ENCODE measurements around the gene CYP26B1. TPM values are rescaled to one million over a fixed set of nuclear protein-coding genes. Genes with fewer than 3 reads are reported as not detected.

Gene CYP26B1
- total RNA-seq, 2 donors from 2014 or later = 0.52 to 4.9 TPM

DNA sequence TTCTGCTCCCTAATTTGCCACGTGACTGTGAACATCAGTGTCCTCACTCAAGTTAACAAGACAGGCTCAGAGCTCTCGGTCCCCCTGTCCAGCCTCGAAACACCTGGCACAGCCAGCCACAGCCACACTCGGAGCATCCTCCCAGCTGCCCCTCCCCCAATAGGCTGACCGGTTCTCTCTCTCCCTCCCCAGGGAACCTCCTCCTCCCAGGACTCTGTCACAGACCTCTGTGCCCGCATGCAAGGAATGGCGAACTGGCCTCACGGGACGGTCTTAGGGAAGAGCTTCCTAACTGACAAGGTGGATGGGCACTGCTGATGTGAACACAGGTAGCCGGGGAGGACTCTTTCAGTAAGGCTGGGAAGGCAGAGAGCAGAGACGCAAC lies 18.8 kb downstream of the CYP26B1 start:
- Histone ChIP-seq H3K36me3 (replicated peaks in 1 of 2; ENCODE audit: insufficient read depth in 1 of 2, low read depth in 2 of 2) (no peaks in the 10 kb centered on the region), H3K27ac (no peak overlapping the region), H3K4me3 (no peak overlapping the region), H3K9me3 (no peaks in the 10 kb centered on the region), H3K4me1 (no peaks in the 10 kb centered on the region), H3K27me3 (no peaks in the 10 kb centered on the region)
- DNase-seq (peak in 2 of 4 donors; percentile 1), ATAC-seq (no peak)
- TF ChIP-seq, protein P1, sequence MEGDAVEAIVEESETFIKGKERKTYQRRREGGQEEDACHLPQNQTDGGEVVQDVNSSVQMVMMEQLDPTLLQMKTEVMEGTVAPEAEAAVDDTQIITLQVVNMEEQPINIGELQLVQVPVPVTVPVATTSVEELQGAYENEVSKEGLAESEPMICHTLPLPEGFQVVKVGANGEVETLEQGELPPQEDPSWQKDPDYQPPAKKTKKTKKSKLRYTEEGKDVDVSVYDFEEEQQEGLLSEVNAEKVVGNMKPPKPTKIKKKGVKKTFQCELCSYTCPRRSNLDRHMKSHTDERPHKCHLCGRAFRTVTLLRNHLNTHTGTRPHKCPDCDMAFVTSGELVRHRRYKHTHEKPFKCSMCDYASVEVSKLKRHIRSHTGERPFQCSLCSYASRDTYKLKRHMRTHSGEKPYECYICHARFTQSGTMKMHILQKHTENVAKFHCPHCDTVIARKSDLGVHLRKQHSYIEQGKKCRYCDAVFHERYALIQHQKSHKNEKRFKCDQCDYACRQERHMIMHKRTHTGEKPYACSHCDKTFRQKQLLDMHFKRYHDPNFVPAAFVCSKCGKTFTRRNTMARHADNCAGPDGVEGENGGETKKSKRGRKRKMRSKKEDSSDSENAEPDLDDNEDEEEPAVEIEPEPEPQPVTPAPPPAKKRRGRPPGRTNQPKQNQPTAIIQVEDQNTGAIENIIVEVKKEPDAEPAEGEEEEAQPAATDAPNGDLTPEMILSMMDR (IDR thresholded peaks at IDR 0.05) = no peak
- TF ChIP-seq POLR2A (IDR thresholded peaks at IDR 0.05) = no peak
- WGBS, 2 donors = 59 to 75% methylated on average over 8 to 11 of the region's 11 CpGs
- intact Hi-C loops (cut with DNase I) = no loop called here

DNA sequence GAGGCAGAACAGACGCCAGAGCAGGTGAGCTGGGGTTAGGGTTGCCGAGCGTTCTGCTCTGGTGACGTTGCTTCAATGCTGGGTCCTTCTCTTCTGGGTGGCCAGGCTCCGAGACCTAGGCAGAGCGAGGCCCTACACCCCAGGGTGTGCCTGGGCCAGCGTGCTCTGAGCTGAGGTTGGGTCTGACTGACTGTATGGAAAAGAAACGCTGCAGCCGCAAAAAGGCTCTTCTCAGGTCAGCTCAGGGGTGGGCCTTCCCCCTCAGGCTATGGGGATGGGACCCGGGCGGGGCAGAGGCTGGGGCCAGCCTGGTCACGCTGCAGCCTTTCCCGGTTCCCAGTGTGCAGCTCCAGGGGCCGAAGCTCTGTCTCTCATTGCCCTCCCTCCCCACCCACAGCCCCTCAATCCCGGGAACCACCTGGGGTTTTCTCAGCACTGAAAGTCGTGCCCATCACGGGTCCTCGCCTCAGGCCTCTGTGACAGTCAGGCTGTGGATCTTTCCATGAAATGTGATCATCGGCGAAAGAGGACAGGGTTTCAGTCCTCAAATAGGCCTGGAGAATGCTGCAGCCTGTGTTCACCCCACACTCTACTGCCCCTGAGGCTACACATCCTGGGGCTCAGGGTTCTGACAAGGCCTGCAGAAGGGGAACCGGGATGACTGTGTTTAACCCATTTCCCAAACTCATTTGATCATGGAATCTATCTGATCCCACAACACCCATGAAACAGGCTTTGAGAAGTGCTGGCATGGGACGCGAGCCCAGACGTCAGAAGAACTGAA lies 19.4 kb downstream of the CYP26B1 start:
- Histone ChIP-seq H3K27me3 (no peaks in the 10 kb centered on the region), H3K9me3 (no peaks in the 10 kb centered on the region), H3K36me3 (replicated peaks in 1 of 2; ENCODE audit: insufficient read depth in 1 of 2, low read depth in 2 of 2) (no peaks in the 10 kb centered on the region), H3K4me3 (no peak overlapping the region), H3K4me1 (no peaks in the 10 kb centered on the region), H3K27ac (no peak overlapping the region)
- TF ChIP-seq POLR2A (IDR thresholded peaks at IDR 0.05) = no peak
- TF ChIP-seq, protein P1 (IDR thresholded peaks at IDR 0.05) = no peak
- DNase-seq = peak in 2 of 4 donors; percentile 0 to 1
- ATAC-seq = no peak
- intact Hi-C loops (cut with DNase I) = no loop called here
- 76 to 77% methylated on average over 17 to 24 of the region's 24 CpGs for WGBS, 2 donors

DNA sequence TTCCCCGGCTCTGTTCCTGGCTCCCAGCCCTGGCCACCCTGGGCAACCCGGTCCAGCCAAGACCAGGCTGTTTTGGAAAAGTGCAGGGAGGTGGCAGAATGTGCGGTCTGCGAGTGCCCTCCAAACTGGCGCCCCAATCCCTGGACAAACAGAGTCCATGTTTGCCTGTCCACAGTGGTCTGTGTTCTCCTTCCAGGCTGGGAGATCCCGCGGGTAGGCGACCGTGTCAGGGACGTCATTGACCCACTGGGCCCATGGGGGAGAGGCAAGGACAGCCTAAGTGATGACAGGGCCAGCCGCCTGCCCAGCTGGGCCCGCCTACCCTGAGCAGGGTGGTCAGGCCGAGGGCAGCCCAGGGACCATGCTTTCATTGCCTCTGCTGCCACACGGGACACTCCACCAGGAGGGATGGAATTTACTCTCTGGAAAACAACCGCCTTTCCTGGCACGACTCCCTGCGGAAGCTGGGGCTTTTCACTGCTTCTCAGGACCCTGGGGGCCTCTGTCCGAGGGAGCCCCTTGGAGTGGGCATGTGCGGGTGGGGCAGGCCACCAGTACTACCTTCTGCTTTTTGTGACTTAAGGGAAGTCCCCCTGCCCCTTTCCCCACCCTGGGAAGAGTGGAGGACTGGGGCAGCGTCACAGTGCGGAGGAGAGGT lies 20.1 kb downstream of the CYP26B1 start:
- intact Hi-C loops (cut with DNase I) = no loop called here
- ATAC-seq (no peak), DNase-seq (no peak)
- WGBS, 2 donors = 72 to 76% methylated on average over 7 to 21 of the region's 21 CpGs
- H3K4me1 ChIP-seq = no peaks in the 10 kb centered on the region
- no peak for TF ChIP-seq POLR2A (IDR thresholded peaks at IDR 0.05)
- TF ChIP-seq, protein P1 (IDR thresholded peaks at IDR 0.05) = no peak
- no peak overlapping the region for H3K27ac ChIP-seq
- H3K9me3 ChIP-seq = no peaks in the 10 kb centered on the region
- H3K27me3 ChIP-seq = no peaks in the 10 kb centered on the region
- no peak overlapping the region for H3K4me3 ChIP-seq
- H3K36me3 ChIP-seq (replicated peaks in 1 of 2; ENCODE audit: insufficient read depth in 1 of 2, low read depth in 2 of 2) = no peaks in the 10 kb centered on the region

DNA sequence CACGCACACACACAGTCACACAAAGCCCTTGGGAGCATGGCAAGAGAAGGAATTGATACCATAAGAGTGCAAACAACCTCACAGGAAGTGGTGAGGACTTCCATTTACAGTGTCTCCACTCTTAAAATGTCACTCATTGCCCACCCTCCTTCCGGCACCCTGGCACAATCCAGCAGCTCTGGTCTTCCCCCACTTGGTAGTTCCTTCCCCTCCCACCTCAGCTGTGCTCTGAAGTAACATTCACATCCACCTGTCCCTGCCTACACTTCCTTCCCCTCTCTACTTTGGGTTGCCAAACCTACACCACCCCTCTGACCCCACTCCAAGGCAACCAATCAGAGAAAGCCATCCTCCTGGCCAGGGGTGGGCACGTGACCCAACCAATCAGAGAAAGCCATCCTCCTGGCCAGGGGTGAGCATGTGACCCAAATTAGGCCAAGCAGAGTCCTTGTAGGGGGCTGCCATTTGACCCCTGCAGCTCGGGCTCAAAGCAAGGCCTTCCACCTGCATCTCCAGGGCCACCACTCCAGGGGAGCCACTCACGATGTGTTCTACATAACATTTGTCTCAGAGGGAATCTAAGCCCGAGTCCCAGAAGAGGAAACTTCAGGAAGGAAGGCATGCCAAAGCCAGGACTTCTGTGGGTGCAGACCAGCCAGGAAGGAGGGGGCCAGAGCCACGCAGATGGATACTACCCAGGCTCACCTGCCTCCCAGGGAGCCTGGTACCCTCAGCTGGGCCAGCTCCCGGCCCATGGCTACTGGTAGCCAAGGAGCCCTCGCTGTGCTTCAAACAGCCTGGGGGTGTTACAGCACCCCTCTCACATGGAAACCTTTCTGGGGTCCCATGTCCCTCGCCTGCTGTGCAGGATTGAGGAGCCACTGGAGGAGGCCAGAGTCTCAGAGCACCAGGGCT lies 21.2 kb downstream of the CYP26B1 start:
- ATAC-seq = no peak
- Histone ChIP-seq H3K27ac (no peak overlapping the region), H3K9me3 (no peaks in the 10 kb centered on the region), H3K27me3 (no peaks in the 10 kb centered on the region), H3K4me3 (no peak overlapping the region), H3K36me3 (replicated peaks in 1 of 2; ENCODE audit: insufficient read depth in 1 of 2, low read depth in 2 of 2) (no peaks in the 10 kb centered on the region), H3K4me1 (no peaks in the 10 kb centered on the region)
- WGBS, 2 donors = 73 to 75% methylated on average over 4 to 10 of the region's 10 CpGs
- no peak for DNase-seq
- intact Hi-C loops (cut with DNase I) = no loop called here
- TF ChIP-seq, protein P1 (IDR thresholded peaks at IDR 0.05) = no peak
- no peak for TF ChIP-seq POLR2A (IDR thresholded peaks at IDR 0.05)

All from body of pancreas (tissue), 4 donors.